ENCODE data around the gene ALDH3B2.

- no peak for TF ChIP-seq CTCF (IDR thresholded peaks at IDR 0.05)
- TF ChIP-seq POLR2AphosphoS5 (IDR thresholded peaks at IDR 0.05) = no peak
Observed at GRCh38 chr11:67680696-67681470, 6.5 kb upstream of the ALDH3B2 start.
